Left lung (tissue), 10 donors: ENCODE data around the gene TST. TPM values are rescaled to one million over a fixed set of nuclear protein-coding genes. Genes with fewer than 3 reads are reported as not detected.
A peak's percentile ranks its signal among the peaks of the same experiment; 100 is the strongest.

ENCODE experiments used
- ATAC-seq: fragments of 200-7000 bp; cut with Tn5 transposase; one replicate; pipeline ENCODE4 v1.9.1; 2020; ENCODE audit warnings: moderate library complexity
- DNase-seq, 4 donors: peaks; one replicate each; pipeline ENCODE4 v3.0.0-alpha.2; 2013 to 2020
- H3K27ac ChIP-seq, 2 donors: fragments of 200-600 bp; sonication (generic) in 1 of 2; one replicate each; pipeline versions ENCODE4 v1.5.0 to v1.8.0; 2020 to 2021
- H3K27me3 ChIP-seq, 2 donors: fragments of 200-600 bp; sonication (generic) in 1 of 2; one replicate each; pipeline versions ENCODE4 v1.5.0 to v1.8.0; 2020 to 2021
- H3K36me3 ChIP-seq, 2 donors: fragments of 200-600 bp; sonication (generic) in 1 of 2; one replicate each; pipeline versions ENCODE4 v1.5.0 to v1.8.0; 2020 to 2021
- H3K4me1 ChIP-seq, 2 donors: fragments of 200-600 bp; one replicate each; pipeline ENCODE4 v1.8.0; 2021
- H3K4me3 ChIP-seq, 2 donors: fragments of 200-600 bp; sonication (generic) in 1 of 2; one replicate each; pipeline versions ENCODE4 v1.5.0 to v1.8.0; 2020 to 2021; ENCODE audit warnings: mild to moderate bottlenecking in 1 of 2
- H3K9me3 ChIP-seq, 2 donors: fragments of 200-600 bp; sonication (generic) in 1 of 2; one replicate each; pipeline versions ENCODE4 v1.5.0 to v1.8.0; 2020 to 2021
- CTCF ChIP-seq, 2 donors: fragments of 200-600 bp; sonication (generic) in 1 of 2; IDR thresholded peaks; one replicate each; pipeline versions ENCODE4 v1.5.0 to v1.8.0; 2021; ENCODE audit warnings: antibody characterized with exemption in 2 of 2
- intact Hi-C, 2 donors: fragments of 100-400 bp; cut with DNase I; formaldehyde crosslinking; loops; one replicate each; pipeline versions ENCODE4 v1.11.2 to v1.14.2; 2022
- polyA plus RNA-seq, 6 donors: library from polyadenylated mRNA; unstranded; fragments of 120-200 nt; gene quantifications; one replicate each; pipeline ENCODE4 v1.2.1, GENCODE V29; 2013; ENCODE audit not compliant: insufficient read length in 6 of 6
- total RNA-seq, 2 donors: library from RNA; stranded (reverse); fragmentation: NEBNext Ultra II Directional; extraction: Animal tissue kit (Norgen Biotek cat#: 25700); gene quantifications; one replicate each; pipeline ENCODE4 v1.2.1, GENCODE V29; 2021
- donor health status: DM: no; HTN: yes; CAD: no.
- donor health status: DM: no; HTN: no; CAD: no.

Gene TST
- total and polyA plus RNA-seq, 8 donors, result 14.7 to 52.0 (median 23.5) TPM

- intact Hi-C loops, result no loop called here
- H3K27me3 ChIP-seq, result no peaks in the 10 kb centered on the region
- no peaks in the 10 kb centered on the region for H3K9me3 ChIP-seq
- H3K27ac ChIP-seq, result peak overlapping the region; percentile 61 to 70
- ATAC-seq, result peak; percentile 92
- peak in 3 of 4 donors; percentile 77 to 87 (median 86) for DNase-seq
- H3K4me3 ChIP-seq, result no peak overlapping the region
- H3K4me1 ChIP-seq, result peaks cover 4 to 17% of the 10 kb centered on the region in 2 donors
- H3K36me3 ChIP-seq, result peaks cover 0 to 25% of the 10 kb centered on the region in 2 donors
- TF ChIP-seq CTCF (IDR thresholded peaks at IDR 0.05), result no peak
Observed at GRCh38 chr22:37032535-37033460, 13.6 kb upstream of the TST start.

- H3K4me1 ChIP-seq, result peaks cover 4 to 17% of the 10 kb centered on the region in 2 donors
- intact Hi-C loops, result no loop called here
- H3K27ac ChIP-seq, result peak overlapping the region; percentile 61 to 70
- no peak overlapping the region for H3K4me3 ChIP-seq
- H3K27me3 ChIP-seq, result no peaks in the 10 kb centered on the region
- no peaks in the 10 kb centered on the region for H3K9me3 ChIP-seq
- ATAC-seq, result peak; percentile 52
- TF ChIP-seq CTCF (IDR thresholded peaks at IDR 0.05), result no peak
- no peak for DNase-seq
- H3K36me3 ChIP-seq, result peaks cover 0 to 32% of the 10 kb centered on the region in 2 donors
Observed at GRCh38 chr22:37032134-37032534, 12.9 kb upstream of the TST start.

- Histone ChIP-seq H3K27me3 (no peaks in the 10 kb centered on the region), H3K36me3 (peaks cover 0 to 46% of the 10 kb centered on the region in 2 donors), H3K4me1 (peaks cover 4 to 17% of the 10 kb centered on the region in 2 donors), H3K9me3 (no peaks in the 10 kb centered on the region), H3K27ac (no peak overlapping the region), H3K4me3 (no peak overlapping the region)
- DNase-seq (no peak), ATAC-seq (no peak)
- TF ChIP-seq CTCF (IDR thresholded peaks at IDR 0.05), result no peak
- intact Hi-C loops, result no loop called here
Observed at GRCh38 chr22:37030560-37031281, 11.5 kb upstream of the TST start.

GRCh38 chr22:37028692-37029674, 9.7 kb upstream of the TST start:
- no peak for TF ChIP-seq CTCF (IDR thresholded peaks at IDR 0.05)
- DNase-seq (no peak), ATAC-seq (no peak)
- peaks cover 4 to 21% of the 10 kb centered on the region in 2 donors for H3K4me1 ChIP-seq
- peaks cover 0 to 63% of the 10 kb centered on the region in 2 donors for H3K36me3 ChIP-seq
- intact Hi-C loops, result no loop called here
- no peaks in the 10 kb centered on the region for H3K9me3 ChIP-seq
- H3K4me3 ChIP-seq, result no peak overlapping the region
- no peaks in the 10 kb centered on the region for H3K27me3 ChIP-seq
- H3K27ac ChIP-seq, result no peak overlapping the region
